HG03378 (cell line): ENCODE data around the gene ZP4.

Experiments
- ATAC-seq: cut with Tn5 transposase; IDR thresholded peaks from one replicate; pipeline ENCODE4 v1.9.1; 2021; ENCODE audit warnings: mild to moderate bottlenecking, moderate library complexity; ENCODE audit not compliant: unreplicated experiment

The ZP4 gene, protein sequence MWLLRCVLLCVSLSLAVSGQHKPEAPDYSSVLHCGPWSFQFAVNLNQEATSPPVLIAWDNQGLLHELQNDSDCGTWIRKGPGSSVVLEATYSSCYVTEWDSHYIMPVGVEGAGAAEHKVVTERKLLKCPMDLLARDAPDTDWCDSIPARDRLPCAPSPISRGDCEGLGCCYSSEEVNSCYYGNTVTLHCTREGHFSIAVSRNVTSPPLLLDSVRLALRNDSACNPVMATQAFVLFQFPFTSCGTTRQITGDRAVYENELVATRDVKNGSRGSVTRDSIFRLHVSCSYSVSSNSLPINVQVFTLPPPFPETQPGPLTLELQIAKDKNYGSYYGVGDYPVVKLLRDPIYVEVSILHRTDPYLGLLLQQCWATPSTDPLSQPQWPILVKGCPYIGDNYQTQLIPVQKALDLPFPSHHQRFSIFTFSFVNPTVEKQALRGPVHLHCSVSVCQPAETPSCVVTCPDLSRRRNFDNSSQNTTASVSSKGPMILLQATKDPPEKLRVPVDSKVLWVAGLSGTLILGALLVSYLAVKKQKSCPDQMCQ

DNA sequence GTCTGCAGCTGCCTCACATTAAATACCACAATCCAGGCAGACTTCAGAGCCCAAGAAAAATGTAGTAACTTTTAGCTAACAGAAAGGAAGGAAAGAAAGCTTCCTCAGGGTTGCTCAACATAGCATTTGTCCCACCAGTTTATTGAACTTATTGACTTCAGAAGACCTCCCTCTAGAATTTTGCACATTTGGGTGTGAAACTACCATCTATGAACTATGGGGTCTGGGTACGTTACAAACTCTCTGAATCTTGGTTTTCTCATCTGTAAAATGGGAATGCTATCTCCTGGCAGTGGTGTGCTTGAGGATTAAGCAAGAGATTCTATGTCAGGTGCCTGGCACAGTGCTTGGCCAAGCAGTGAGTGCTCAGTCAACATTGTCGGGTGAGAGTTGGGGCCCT is at the start of gene ZP4:
ZP4 (minus strand) TSS at position 101 of the 400 bp plus-strand sequence. CDS start 287 bp downstream, outside the sequence.
- ATAC-seq = no peak

DNA sequence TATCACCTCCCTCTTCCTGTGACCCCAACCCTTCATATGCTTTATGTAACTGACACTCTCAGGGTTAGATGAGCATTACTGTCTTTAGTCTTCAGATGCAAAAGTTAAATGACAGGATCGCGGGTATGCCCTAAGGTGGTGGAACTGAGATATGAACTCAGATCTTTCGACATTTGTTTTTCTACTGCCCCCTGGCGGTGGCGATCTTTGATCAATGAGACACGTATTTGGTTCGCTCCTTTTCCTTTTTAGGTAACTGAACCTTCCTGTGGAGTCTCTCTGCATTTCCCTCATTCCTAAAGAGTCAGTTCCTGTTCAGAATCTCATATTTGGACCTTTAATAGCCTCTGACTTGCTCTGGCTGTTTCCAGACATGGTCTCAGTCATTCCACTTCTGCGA is 47.8 kb upstream of the ZP4 start:
- ATAC-seq = no peak

DNA sequence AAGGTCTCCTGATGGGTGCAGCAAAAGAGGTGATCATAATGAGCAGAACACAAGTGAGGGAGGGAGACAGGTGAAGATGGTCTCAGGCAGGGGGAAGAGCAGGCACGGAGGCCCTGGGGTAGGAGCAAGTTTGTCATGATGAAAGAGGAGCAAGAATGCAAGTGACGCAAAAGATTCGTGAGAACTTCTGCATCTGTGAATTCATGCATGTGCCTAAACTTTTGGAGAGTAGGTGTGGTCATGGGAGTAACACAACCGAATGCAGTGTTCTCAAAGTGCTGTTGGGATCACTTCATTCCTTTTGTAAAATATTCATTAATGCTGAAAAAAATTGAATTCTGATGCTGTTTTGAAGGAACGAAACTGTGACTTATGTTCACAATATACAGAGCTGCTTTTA is 47.3 kb upstream of the ZP4 start:
- ATAC-seq = no peak

DNA sequence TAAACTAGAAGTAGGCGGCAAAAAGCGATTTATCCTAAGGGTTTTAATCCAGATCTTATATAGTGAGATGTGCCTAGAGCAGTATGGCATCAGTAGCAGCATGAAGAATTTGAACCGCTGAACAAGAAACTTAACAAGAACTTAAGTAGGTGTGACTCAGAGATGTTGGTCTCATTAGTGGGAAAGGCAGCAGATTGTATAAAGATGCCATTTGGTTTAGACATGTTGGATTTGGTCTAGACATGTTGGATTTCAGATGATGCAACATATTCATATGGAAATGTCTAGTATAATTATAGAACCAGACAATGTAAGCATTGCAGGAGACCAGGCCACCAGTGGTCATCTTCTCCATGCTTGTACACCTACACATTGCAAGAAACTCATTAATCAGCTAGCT is 42.1 kb upstream of the ZP4 start:
- no peak for ATAC-seq

DNA sequence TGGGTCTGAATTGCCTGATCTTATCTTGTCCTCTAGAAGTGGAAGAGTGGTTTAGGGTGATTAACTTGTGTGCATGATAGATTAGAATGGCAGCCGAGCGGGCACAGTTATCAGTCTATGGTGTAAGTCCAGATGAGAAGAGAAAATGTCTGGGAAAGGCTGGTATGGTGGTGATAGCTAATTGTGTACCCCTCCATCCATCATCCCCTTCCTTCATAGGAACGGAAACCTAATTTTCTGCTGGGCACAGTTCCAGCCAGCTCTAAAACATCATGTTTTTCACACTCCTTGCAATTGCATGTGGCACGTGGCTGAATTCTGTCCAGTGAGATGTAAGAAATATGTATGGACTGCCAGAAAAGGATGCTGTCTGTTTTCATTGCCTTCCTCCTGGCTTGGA is 40.9 kb upstream of the ZP4 start:
- no peak for ATAC-seq

DNA sequence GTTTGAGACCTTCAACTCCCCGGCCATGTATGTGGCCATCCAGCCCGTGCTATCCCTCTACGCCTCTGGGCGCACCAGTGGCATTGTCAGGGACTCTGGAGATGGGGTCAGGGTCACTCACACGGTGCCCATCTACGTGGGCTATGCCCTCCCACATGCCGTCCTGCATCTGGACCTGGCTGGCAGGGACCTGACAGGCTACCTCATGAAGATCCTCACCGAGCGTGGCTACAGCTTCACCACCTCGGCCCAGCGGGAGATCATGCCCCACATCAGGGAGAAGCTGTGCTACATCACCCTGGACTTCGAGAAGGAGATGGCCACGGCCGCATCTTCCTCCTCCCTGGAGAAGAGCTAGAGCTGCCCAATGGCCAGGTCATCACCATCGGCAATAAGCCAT is 36.5 kb upstream of the ZP4 start:
- ATAC-seq = no peak

DNA sequence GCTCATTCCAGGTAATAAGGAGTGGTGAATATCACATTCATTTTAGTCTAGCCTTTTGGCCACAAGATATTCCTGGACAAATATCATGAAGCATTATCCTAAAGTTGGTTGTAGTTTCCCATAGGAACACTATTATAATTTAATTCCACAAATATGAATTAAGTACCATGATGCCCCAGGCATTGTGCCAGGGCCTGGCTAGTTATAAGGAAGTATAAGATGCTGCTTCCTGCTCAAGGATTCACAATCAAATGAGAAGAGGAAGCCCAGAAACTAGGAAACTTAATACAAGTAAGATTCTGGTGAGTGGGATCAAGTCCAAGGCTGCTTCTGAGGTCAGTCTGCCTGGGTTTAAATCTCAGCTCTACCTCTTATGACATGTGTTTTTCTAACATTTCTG is 30.6 kb upstream of the ZP4 start:
- ATAC-seq = no peak

DNA sequence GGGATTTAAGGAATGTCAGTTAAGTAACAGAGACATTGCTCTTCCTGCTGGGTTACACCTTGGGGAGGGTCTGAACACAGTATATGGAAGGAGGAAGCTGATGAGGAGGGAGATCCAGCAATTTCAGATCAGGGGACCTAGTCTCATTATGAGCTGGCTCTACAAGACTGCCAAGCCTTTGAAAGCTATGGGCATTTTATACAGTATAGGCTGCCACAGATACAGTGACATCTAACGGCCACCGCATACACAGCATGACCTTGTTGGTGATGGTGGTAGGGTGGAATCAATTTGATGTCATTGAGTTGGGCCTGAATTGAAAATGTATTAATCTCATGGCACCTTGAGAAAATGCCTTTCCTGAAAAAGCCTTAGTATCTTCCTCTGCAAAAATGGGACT is 22.6 kb upstream of the ZP4 start:
- no peak for ATAC-seq

DNA sequence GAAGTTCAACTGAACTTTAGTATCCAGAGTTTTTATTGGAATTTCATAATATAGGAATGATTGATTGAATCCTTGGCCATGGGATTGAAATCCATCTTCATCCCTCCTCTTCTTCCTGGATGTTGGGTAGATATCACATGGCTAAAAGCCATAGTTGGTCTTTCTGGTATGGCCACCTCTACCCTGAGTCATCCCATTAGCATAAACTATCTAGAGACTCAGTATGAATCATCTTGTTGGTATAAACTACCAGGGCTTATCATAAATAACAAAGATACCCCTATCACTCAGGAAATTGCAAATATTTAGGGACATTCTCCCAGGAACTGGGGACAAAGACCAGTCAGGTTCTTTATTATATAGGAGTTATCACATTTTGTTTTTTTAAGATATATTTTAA is 21.2 kb upstream of the ZP4 start:
- ATAC-seq = no peak

DNA sequence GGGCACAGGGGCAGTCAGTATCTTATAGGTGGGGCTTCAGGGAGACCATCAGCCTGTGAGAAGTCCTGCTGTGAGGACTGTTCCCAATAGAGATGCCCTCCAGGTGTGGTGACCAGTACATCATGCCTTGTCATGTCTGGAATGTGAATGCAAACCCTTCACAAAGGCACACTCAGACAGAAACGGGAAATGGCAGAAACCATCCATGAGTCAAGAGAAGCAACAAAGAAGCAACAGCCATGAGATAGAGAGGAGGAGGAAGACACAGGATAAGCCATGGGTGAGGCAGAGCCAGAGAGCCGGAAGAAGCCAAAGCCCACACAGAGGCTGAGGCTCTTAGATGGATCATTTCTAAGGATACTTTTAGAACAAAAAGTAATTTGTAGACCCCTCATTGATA is 20.1 kb upstream of the ZP4 start:
- ATAC-seq = no peak

DNA sequence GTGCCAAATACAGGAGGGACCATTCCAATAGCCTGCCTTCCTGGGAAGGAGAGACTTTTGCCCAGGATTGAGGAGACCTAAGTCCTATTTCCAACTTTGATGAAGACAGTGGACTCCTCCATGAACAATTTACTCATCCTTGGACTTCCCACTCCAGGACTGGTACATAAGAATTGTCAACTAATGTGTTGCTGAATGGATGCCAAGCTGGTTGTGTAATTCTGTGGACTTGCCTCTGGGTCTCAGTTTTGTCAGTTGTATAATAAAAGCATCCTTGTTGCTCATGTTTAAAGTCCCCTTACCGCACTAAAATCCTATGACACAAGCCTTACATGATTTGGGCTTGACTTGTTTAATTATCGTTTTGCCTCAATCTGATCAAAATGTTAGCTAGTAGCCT is 13.2 kb upstream of the ZP4 start:
- ATAC-seq = no peak

DNA sequence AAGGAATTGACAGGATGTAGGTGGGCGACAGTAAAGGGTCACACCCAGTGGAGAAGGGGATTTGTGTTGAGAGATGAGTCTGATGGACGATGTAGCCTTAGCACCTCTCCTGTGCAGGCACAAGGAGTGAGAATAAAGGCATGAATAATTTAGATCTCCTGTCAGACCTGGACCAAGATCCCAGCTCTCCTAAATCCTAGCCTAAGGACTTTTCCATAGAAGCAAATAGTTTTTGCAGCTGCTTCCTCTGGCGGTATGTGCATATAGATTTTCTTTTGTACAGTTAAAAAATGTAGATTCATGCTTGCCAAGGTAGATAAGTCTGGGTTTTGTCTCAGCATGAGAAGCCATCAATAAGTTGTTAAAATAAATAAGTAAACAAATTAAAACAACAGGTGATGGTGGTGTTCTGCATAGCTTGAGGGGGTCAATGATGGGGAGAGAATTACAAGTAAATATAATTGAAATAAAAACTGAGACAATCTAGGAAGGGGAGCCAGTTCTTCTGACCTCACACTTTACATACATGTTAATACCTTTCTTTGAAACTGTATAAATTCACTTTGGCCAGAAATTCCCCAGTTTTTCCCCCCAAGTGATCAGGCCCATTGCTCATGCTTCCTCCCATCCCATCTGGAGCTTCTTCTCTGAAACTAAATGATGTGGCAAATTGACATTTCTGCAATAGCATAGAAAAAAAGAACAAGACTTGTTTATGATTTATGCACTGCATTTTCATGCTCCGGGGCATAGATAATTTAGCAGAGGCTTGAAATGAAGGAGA is 12.4 kb upstream of the ZP4 start:
- ATAC-seq = no peak

DNA sequence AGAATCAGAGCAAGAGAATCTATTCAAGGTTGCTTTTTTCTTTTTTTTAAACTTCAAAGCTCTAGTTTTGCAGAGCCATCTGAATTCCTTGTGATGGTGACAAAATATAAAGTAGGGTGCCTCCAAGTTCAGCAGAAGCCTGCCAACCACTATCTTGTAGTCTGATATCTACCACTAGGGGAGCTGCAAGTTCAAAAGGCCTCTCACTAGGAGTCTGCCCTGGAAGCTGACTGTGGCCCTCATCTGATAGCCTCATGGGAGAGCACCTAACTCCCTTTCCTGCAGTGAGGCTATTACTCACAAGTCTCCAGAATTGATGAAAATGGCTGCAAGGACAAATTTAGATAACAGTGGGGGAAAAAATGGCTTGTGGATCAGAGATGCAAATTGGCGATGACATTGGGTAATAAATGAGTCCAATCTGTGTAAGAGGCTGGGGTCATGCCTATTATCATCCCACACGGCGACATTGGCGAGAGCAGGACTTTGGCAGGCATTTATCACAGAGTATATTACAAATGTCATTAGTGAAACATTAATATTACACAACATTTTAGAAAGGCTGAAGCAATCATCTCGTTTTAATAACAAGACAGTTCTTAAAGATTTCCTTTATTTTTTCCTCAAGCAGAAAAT is 10.7 kb upstream of the ZP4 start:
- no peak for ATAC-seq

DNA sequence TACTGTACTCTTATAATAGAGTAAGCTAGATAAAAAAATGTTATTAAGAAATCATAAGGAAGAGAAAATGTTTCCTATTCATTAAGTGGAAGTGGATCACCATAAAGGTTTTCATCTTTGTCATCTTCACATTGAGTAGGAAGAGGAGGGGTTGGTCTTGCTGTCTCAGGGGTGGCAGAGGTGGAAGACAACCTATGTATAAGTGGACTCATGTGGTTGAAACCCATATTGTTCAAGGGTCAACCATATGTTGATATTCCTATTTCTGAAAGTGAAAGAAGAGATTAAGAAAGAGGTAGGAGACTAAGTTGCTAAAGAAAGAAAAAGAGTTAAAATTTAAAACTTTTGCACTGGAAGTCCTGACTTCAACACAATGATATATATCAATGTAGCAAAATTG is 4.9 kb upstream of the ZP4 start:
- no peak for ATAC-seq

DNA sequence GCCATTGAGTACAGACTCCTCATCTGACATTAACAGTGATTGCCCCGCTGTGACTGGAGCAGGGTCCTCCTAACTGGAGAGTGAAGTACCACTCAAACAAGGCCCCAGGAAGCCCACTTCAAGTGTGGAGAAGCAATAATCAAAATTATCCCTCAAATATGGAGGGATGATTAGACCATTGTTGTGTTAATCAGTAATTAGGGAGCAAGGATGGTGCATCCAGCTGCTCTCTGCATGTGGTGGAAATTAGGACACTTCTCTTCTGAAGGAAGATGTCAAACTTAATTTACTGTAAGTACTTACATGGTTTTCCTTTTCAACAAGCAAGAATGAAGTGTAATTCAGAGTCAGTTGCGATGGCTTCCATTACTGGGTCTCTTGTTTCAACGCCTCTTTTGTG is 3.4 kb upstream of the ZP4 start:
- no peak for ATAC-seq

DNA sequence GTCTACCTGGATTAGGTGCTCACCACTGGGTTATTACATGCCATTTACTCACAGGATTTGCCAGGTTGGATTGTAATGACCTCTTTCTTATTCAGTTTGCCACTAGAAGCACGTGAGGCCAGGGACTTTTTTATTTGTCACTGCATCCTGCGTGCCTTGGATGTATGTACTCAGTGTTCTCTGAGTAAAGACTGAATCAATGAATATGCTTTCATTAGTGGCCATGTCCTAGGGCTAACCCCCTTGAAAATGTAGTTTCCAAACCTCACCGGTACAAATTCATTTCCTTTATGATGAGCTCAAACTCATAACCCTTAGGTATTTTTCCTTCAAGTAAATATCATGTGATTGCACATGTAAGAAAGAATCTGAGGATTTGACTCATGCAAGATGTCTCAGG is 1.3 kb upstream of the ZP4 start:
- no peak for ATAC-seq

DNA sequence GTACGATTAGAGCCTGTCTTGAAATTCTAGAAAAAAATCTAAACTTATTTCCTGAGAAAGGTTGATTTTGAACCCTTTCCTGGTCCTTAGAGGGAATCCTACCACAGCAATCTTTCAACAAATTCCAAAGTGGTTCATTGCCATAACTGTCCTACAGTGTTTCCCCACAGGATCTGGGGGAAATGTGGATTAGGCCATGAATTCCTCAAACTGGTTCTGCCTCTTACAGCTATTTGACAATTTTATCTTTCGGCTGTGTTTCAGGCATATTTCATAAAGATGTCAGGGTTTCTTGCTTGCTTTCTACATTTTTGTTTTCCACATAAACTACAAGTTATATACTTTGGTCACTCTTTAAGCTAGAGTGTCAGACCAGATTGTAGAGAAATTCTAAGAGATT is 544 bp upstream of the ZP4 start:
- no peak for ATAC-seq

DNA sequence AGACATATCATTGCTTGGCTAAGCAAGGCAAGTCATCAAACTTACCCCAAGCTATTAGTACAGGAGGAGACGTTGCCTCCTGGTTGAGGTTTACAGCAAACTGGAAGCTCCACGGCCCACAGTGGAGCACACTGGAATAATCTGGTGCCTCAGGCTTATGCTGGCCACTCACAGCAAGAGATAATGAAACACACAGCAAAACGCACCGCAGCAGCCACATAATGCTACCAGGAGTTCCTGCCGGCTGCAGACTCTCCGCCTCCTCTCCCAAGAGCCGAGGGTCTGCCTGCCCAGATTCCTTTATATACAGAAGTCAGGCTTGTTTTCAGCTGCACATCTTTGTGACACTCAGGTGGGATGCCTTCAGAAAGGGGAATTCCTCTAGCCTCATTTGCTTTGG is 306 bp downstream of the ZP4 start:
- no peak for ATAC-seq

DNA sequence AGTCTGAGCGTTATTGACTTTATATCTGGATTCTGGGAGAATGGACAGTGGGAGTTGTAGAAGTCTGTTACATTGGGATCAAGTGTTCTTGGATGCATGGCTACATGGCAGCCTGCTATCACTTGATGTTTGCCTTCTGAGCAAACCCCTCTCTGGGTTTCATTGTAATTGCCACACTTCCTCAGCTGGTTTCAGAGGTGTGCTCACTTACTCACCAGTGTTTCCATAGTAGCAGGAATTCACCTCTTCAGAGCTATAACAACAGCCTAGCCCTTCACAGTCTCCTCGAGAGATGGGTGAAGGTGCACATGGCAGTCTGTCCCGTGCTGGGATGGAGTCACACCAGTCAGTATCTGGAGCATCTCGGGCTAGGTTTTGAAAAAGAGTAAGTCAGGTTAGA is 2.6 kb downstream of the ZP4 start:
- ATAC-seq = no peak

DNA sequence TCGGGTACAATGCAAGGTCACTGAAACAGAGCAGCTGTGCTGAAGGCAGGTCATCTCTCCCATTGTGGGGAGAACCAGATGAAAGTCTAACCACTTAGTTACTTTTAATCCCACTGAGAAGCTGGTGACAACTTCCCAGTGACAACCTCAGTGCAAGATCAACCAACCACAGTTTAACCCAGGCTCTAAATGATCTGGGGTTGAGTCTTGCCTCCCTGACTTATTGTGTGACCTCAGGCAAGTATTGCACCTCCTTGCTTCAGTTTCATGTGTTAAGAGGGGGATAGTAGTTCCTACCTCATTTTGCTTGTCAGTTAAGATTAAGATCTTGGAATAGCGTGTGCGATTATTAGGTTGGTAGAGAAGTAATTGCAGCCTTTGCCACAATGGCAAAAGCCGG is 3.2 kb downstream of the ZP4 start:
- ATAC-seq = no peak

DNA sequence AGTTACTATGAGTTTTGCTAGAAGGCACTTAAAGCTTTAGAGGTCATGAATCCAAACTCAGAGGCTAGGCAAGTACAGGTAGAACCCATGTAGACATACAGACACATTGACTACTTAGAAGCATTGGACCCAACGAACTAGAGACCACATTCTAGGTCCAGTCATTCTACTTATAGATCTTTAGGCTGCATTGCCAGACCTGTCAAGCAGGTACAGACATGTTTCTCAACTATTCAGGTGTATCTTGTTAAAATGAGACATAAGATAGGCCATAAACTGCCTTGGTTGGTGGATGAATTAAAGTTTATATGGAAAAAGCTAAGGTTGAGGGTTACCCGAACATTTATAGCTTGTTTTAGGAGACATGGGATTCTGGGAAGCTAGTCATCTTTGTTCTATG is 6.5 kb downstream of the ZP4 start:
- ATAC-seq = no peak

DNA sequence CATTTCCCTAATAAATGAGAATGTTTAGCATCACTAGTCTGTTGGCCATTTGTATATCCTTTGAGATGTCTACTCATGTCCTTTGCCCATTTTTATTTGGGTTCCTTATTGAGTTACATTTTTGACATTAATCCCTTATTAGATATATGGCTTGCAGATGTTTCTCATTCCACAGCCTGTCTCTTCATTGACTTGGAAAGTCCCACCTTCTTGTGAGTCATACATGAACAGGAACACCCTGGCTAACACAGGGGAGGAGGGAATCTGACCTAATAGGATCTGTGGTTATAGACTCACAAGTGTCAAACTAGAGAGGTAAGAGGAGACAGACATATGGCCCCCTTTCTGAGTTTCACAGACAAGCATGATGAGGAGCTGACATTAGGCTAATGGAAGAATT is 11.5 kb downstream of the ZP4 start:
- no peak for ATAC-seq
